Measurements from ENCODE around the gene CREM. TPM values are rescaled to one million over a fixed set of nuclear protein-coding genes. Genes with fewer than 3 reads are reported as not detected.
A peak's percentile ranks its signal among the peaks of the same experiment; 100 is the strongest.
"Not testable (repeated sequence)": the region's sequence is repeated elsewhere in the genome, so short reads cannot be mapped to it uniquely, and the experiment has no call there.

CREM gene
- polyA plus RNA-seq, 3 donors = 11.4 to 12.4 (median 12.1) TPM

DNA sequence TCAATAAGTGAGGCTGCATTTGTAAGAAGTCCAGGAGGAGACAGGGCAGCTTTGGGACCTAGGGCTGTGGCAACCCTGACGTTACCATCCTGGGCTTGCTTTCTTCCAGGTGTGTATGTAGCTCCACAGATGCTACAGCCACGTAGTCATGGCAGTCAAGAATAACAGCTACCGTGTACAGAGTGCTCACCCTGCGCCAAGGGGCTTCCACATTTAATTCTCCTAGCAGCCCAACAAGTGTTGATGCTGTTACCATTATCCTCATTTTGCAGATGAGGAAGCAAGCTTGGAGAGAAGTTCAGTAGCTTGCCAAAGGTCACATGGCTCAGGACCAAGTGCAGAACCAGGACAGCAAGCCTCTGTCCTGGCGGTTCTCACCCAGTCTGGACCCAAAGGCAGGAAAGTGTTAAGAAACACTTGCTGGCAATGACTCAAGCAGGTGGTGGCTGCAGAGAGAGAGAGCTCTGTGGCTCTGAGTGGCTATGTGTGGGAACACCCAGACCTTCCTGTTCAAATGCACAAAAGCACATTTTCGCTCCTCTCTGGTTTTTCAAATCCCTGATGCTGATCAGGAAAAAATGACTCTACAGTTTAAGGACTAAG is 89.8 kb downstream of the CREM start:
- Mint-ChIP-seq H3K9me3 (peaks cover 0 to 2% (median 0%) of the 10 kb centered on the region in 7 donors), H3K27me3 (ENCODE audit: low read depth in 3 of 3) (peaks cover 2 to 5% (median 3%) of the 10 kb centered on the region in 3 donors), H3K4me1 (peaks cover 49% of the 10 kb centered on the region), H3K4me3 (no peak overlapping the region), H3K27ac (peak overlapping the region in 2 of 7 donors; percentile 18 to 75), H3K36me3 (no peaks in the 10 kb centered on the region)
- Histone ChIP-seq H3K27ac (ENCODE audit: low read depth in 1 of 2, low read length in 2 of 2) (no peak overlapping the region), H3K4me3 (replicated peaks in 1 of 3; ENCODE audit: low read depth in 2 of 3, low read length in 3 of 3) (no peak overlapping the region), H4K20me1 (ENCODE audit: insufficient read depth, low read length) (no peaks in the 10 kb centered on the region), H3K9ac (ENCODE audit: insufficient read depth, low read length, poor library complexity, severe bottlenecking) (no peak overlapping the region), H2AFZ (ENCODE audit: insufficient read depth, low read depth, low read length, poor library complexity, severe bottlenecking) (peak overlapping the region; percentile 40), H3K4me1 (ENCODE audit: control insufficient read depth in 1 of 2, insufficient read depth in 2 of 2, low read length in 2 of 2) (peaks cover 16 to 24% of the 10 kb centered on the region in 2 donors), H3K79me2 (ENCODE audit: insufficient read depth, low read length) (no peaks in the 10 kb centered on the region), H3K9me3 (replicated peaks in 1 of 2; ENCODE audit: control insufficient read depth in 1 of 2, insufficient read depth in 1 of 2, low read length in 2 of 2) (no peaks in the 10 kb centered on the region), H3K27me3 (ENCODE audit: control insufficient read depth in 2 of 2, insufficient read depth in 2 of 2, low read length in 2 of 2) (no peaks in the 10 kb centered on the region), H3K4me2 (replicated peaks; ENCODE audit: extremely low read depth, low read length, poor library complexity, severe bottlenecking) (no peak overlapping the region), H3K36me3 (replicated peaks in 1 of 2; ENCODE audit: control insufficient read depth in 1 of 2, insufficient read depth in 2 of 2, low read length in 2 of 2) (no peaks in the 10 kb centered on the region)
- 50% methylated on average over 2 of the region's 6 CpGs for WGBS (ENCODE audit: insufficient coverage)
- intact Hi-C loops (cut with micrococcal nuclease) = loop anchor here in 1 of 2 donors (2.0 kb wide), 1 partner anchor 96 kb away; no protein-coding TSS in a partner anchor
- TF ChIP-seq, protein P1, sequence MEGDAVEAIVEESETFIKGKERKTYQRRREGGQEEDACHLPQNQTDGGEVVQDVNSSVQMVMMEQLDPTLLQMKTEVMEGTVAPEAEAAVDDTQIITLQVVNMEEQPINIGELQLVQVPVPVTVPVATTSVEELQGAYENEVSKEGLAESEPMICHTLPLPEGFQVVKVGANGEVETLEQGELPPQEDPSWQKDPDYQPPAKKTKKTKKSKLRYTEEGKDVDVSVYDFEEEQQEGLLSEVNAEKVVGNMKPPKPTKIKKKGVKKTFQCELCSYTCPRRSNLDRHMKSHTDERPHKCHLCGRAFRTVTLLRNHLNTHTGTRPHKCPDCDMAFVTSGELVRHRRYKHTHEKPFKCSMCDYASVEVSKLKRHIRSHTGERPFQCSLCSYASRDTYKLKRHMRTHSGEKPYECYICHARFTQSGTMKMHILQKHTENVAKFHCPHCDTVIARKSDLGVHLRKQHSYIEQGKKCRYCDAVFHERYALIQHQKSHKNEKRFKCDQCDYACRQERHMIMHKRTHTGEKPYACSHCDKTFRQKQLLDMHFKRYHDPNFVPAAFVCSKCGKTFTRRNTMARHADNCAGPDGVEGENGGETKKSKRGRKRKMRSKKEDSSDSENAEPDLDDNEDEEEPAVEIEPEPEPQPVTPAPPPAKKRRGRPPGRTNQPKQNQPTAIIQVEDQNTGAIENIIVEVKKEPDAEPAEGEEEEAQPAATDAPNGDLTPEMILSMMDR (IDR thresholded peaks at IDR 0.05) = no peak
- peak; percentile 27 to 59 (median 38) for DNase-seq

DNA sequence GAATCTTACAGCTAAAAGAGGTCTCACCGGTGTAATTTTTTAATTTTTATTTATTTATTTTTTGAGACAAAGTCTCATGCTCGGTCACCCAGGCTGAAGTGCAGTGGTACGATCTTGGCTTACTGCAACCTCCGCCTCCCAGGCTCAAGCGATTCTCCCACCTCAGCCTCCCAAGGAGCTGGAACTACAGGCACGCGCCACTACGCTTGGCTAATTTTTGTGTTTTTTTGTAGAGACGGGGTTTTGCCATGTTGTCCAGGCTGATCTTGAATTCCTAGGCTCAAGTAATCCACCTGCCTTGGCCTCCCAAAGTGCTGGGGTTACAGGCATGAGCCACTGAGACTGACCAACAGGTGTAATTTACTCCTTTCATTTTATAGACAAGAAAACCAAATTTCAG is 90.3 kb downstream of the CREM start:
- H3K4me1 Mint-ChIP-seq = peaks cover 43% of the 10 kb centered on the region
- DNase-seq; H3K36me3 Mint-ChIP-seq; H3K27me3 ChIP-seq (ENCODE audit: control insufficient read depth in 2 of 2, insufficient read depth in 2 of 2, low read length in 2 of 2); H3K79me2 ChIP-seq (ENCODE audit: insufficient read depth, low read length); H2AFZ ChIP-seq (ENCODE audit: insufficient read depth, low read depth, low read length, poor library complexity, severe bottlenecking); H3K36me3 ChIP-seq (replicated peaks in 1 of 2; ENCODE audit: control insufficient read depth in 1 of 2, insufficient read depth in 2 of 2, low read length in 2 of 2); H3K9me3 Mint-ChIP-seq; H3K4me2 ChIP-seq (replicated peaks; ENCODE audit: extremely low read depth, low read length, poor library complexity, severe bottlenecking); H3K9me3 ChIP-seq (replicated peaks in 1 of 2; ENCODE audit: control insufficient read depth in 1 of 2, insufficient read depth in 1 of 2, low read length in 2 of 2); H4K20me1 ChIP-seq (ENCODE audit: insufficient read depth, low read length); H3K9ac ChIP-seq (ENCODE audit: insufficient read depth, low read length, poor library complexity, severe bottlenecking); H3K4me3 Mint-ChIP-seq; H3K27me3 Mint-ChIP-seq (ENCODE audit: low read depth in 3 of 3); H3K4me3 ChIP-seq (replicated peaks in 1 of 3; ENCODE audit: low read depth in 2 of 3, low read length in 3 of 3); H3K27ac ChIP-seq (ENCODE audit: low read depth in 1 of 2, low read length in 2 of 2): not testable (repeated sequence)
- intact Hi-C loops (cut with micrococcal nuclease) = loop anchor here in 1 of 2 donors (2.0 kb wide), 1 partner anchor 96 kb away; no protein-coding TSS in a partner anchor
- peaks cover 14 to 18% of the 10 kb centered on the region in 2 donors for H3K4me1 ChIP-seq (ENCODE audit: control insufficient read depth in 1 of 2, insufficient read depth in 2 of 2, low read length in 2 of 2)
- H3K27ac Mint-ChIP-seq = peak overlapping the region in 1 of 7 donors; percentile 75
- WGBS (ENCODE audit: insufficient coverage) = no CpG with 5 or more reads among the region's 9 CpGs

All from CD14-positive monocyte (primary cell).